HG03025 (cell line): Measurements from ENCODE around the gene ETDC.

Experiments used
- ATAC-seq: cut with Tn5 transposase; IDR thresholded peaks from one replicate; pipeline ENCODE4 v1.9.1; 2021; ENCODE audit warnings: mild to moderate bottlenecking, moderate library complexity; ENCODE audit not compliant: unreplicated experiment, low FRiP score

Gene ETDC

DNA sequence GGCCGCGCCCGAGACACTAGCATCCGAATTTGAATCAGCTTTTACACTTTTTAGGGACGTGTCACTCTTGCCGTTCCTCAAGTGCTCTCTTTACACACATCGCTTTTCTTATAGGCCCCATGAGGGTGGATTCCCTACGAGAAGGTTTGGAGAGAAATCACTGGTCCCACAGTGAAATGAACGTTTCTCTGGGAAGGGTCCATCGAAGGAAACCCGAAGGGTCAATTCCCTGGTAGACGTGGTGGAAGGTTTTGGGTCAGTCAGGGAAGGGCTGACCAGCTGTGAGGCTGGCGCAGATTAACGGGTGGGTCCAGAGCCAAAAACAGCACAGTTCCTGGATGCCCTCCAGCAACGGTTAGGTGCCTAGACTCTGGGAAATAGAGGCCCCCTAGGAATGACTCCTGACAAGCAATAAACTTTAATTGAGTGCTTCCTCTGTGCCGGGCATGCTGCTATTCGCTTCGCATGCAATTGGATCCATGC is 35.9 kb downstream of the ETDC start:
- peak; percentile 1 for ATAC-seq

DNA sequence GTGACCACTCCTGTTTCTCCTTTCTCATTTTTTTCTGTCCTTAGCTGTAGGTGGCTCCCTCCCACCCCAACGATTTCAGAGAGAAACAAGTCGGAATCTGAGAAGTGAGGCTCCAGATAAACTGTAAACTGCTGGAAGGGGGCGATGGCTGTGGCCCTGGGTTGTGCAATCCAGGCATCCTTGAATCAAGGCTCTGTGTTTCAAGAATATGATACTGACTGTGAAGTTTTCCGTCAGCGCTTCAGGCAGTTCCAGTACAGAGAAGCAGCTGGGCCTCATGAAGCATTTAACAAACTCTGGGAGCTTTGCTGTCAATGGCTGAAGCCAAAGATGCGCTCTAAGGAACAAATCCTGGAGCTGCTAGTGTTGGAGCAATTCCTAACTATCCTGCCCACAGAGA is 37.7 kb downstream of the ETDC start:
- ATAC-seq: no peak

DNA sequence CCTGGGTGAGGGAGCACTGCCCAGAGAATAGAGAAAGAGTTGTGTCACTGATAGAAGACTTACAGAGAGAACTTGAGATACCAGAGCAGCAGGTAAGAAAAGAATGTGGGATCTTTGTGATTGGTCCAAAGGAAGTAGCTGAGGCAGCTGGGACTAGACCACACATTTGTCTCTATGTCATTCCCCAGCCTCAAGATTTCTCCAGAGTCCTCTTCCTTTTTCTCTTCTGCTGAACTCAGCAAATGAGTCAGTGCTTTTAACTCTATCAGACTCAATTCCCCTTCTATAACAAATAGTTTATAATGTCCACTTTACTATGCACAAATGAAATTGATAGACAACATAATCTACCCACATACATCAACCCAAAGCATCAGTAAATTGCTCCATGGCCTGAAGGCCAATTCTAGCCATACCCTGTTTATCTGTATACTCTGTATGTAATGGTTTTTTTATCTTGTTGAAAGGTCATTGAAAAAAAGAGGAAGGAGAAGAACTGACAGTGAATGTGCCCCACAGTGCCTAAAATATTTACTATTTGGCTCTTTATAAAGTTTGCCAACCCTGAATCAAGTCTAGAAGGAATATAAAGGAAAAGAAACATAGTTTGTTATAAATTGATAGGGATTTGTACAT is 38.2 kb downstream of the ETDC start:
- no peak for ATAC-seq

DNA sequence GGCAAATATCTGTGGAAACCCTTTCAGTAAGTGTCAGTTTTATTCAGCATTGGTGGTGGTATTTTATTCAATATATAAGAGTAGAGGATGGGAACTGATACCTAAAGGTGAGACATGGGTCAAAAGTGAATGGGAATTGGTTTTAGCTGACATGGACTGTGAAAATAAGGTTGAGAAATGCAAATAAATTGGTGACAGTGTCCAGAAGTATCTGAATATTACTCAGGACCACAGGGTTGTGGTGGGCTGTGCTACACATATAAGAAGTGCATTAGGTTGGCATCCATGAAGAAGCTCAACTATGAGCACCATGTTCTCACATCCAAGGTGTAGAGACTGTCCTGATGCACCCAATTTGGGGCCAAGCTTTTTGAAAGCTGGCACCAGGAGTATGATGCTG is 45.0 kb downstream of the ETDC start:
- no peak for ATAC-seq
